Measurements from ENCODE around the gene ANTXR1.

ANTXR1 gene

DNA sequence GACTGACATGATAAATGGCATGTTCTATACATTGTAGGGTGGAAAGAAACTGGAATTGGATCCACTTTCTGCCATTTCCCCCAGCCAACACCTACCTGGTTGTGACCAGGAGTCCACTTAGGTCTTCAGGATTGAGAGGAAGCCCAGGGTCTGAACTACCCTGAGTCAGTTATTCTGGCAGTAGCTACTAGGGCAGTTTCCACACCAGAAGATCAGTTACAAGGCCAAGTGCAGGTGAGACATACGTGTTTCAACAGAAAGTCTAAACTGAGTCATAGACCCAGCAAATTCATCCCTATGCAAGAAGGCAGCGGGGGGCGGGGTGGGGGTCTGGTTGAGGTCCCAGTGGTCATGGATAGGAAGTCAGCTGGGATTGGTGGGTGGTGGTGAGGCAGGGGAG is 21.9 kb downstream of the ANTXR1 start:
- no peak for DNase-seq

DNA sequence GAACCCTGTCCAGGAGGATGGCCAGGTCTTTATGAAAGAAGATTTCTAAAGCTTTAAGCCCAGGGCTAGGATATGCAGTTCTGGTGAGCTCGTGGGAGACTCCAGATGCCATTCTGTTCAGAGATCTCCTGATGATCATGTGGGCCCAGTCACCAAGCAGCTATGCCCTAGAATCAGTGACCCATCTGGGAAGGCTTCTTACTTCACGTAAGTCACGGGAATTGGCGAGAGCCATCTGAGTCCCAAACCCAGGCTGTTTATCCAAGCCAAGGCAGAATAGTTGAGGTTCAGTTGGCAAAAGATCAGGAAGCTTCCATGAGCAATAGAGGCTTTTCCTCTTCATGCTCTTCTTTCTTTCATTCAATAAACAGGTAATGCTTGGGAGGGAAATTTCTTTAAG is 23.9 kb downstream of the ANTXR1 start:
- no peak for DNase-seq

DNA sequence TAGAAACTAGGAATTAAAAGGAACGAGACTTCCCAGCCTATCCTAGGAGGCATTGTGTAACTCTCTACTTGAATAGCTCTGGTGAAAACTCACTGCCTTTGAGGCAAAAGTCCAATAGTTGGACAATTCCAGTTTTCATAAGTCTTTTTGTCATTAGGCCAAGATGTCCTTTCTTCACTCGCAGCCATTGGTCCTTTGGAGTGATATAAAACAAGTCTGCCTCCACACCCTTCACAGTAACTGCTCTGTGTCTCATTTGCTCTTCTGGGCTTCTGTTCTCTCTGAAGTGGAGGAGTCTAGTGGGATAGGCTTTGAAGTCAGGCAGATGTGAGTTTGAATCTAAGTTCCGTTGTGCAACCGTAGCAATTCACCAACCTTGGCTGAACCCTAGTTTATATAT is 28.2 kb downstream of the ANTXR1 start:
- DNase-seq, result no peak

DNA sequence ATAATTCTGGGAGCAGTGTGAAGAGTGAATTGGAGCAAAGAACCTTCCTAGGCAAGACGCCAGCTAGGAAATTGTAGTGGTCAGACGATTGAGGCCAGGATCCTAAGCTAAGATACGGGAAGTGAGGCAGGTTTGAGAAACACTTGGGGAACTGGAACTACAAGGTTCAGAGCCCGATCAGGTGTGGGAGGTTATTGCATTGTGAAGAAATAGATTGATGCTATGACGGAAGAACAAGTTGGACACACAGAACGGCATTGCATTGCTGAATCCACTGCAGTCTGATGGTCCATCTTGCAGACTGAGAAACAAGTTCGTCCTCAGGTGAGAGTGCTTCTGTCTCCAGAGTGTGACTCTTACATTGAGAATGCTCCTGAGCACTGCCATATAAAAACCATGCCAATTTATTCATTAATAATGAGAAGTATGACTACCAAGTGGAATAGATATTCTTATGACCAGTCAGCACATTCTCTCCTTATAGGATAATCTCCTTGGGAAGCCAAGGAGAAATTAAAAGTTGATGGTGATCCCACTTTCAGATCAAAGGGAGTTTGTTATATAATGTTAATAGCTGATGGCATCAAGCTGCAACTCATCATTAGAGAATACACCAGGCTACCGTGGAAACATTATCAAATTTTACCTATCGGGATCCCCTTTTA is 30.9 kb downstream of the ANTXR1 start:
- no peak for DNase-seq

DNA sequence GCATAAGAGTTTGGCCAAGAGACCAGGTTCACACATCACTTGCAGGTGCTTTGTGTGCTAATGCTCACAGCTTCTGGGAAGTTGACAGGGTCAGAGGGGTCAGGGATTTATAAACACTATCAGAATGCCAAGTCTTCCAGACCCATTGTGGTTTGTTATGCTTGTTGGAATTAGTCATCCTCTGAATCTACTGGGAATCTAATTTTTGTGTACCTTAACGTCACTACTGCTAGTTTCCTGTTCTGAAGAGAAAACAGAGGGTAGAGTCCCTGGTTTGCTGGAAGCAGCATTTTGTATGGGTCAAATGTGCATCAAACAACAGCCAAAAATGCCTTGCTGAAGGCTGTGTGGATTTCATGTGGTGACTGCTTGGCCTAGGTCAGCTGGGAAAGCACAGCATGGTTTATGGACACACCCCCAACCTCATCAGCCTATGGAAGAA is 33.3 kb downstream of the ANTXR1 start:
- no peak for DNase-seq

GRCh38 chr2:69047625-69048145 is 34.7 kb downstream of the ANTXR1 start:
- DNase-seq, result no peak

- DNase-seq, result no peak
These were observed 37.8 kb downstream of the ANTXR1 start for GRCh38 chr2:69050802-69051201.

DNA sequence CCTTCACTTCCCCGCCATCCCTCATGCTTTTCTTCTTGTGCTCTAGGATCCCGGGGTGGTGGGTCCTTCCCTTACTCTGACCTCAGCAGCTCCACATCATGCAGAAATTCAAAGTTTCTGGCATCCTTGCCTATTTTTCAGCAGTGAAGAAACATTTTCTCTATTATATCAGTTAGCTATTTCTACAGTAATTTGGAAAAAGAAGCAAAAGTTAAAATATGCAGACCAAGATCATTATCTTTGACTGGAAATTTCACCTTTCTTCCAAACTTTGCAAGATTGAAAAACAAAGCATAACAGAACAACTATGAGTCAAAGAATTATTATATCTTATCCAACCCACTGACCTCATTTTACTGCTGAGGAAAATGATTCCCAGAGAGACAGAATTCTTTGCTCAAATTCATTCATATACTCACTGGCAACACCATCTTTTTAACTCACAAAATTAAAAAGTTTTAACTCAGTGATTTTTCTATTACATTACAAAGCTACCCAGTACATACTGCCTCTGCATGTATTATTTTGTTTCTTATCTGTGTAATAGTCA is 40.5 kb downstream of the ANTXR1 start:
- no peak for DNase-seq

DNA sequence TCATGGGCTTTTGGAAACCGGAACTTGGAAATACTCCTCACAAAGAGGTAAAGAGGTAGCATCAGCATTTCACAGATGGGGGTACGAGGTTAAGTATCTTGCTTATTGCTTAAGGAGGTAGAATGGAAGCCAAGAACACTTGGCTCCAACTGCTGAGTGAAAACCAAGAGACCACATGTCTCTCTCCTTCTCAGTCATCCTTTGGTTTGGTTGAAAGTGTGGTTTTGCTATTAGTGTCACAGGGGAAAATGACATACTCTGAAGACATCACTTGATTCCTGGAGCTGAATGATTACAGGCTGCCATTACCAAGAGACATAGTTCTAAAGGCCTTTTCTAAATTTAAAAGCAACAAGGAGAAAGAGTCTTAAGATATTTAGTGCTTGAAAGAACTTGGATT is 41.5 kb downstream of the ANTXR1 start:
- no peak for DNase-seq

DNA sequence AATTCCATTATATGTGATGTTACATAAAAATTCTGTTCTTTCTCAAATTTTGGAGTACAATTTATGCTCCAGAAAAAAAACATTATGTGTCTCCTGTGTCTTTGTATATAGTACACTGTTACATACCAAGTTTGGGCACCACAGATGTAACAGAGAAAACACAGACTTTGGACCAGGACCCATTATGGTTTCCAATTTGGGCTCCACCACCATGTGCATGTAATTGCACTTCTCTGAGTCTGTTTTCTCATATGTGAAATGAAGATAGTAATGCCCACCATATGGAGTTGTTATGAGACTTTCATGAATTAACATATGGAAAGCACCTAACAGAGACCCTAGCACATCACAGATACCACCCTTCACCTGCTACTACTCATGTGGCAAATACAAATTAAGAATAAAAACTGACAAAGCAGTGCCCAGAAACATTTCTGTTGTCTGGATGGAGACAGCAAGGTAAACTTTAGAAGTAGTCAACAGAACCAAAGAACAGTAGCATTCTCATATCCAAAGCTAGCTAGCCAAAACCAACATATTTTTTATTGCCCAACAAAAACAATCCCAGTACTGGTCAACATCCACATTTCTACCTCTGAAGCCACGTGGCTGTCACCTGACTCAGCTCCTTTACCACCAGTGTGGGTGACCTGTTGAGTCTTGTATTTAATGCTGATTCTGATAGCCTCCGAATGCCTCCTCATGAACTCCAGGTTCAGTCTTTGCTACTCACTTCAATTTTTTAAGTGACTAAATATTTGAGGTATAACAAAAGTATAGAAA is 42.9 kb downstream of the ANTXR1 start:
- DNase-seq, result no peak

GRCh38 chr2:69057660-69058059 is 44.7 kb downstream of the ANTXR1 start:
- no peak for DNase-seq

GRCh38 chr2:69059731-69060290 is 46.8 kb downstream of the ANTXR1 start:
- no peak for DNase-seq

DNA sequence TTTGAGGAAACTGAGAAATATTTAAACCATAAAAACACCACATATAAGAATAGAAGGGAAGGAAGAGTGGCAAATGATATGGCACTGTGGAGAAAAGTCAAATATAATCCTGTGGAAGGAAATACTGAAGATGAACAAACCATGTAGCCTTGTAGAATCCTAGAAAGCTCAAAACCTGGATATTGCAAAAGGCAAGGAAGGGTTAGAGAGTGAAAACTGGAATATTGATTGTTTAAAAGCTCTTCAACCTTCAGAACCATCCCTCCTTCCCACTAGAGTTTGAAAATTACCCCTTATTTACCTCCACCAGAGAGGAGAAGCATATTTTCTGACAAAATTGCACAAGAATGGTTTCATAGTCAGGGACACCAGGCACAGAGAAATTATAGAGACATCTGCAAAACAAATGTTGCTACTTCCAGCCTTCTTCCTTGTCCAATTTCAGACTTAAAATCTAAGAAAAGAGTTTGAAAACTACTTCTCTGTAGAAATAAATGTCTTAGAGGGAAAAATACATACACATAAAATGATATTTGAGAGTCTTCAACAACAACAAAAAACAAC is 48.0 kb downstream of the ANTXR1 start:
- no peak for DNase-seq

DNA sequence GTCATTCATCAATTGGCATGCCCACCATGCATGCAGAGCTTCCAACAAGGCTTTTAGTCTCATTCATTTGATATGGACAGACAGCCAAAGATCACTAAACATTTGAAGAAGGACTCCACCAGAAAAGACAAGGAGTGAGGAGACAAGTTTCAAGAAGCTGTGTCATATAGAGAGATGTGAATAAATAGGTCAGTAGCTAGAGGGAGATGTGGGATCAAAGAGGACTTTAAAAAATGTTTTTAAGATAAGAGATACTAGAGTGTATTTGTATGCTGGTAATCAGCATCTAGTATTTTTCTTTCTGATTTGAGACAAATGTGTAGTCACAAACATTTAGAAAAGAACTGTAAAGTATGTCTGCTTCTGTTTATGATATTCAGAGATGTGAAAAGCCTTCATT is 48.5 kb downstream of the ANTXR1 start:
- DNase-seq, result no peak

DNA sequence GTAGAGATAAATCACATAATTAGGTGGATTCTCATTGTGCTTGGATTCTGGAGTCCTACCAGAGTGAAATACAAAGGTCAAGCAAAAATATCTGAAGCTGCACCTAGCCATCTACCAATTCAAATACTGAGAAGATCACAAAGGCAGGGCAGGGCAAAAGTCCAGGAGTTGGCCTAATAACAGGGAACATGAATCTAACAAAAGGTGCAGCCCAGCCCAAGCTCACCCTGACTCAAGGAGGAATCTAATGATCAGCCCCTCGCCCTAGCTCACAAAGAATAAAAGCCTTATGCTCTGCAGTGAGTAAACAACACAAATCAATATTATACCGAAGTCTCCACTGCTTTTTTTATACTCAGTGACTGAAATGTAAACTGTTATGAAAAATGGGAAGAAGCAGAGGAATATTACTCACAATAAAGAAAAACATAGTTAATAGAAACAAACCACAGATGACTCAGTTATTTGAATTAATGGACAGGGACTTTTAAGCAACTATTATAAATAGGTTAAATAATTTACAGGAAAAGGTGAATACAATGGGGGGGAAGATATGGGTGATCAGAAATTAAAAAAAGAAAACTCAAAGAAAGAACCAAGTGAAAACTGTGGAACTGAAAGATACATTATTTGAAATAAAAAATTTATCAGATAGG is 49.5 kb downstream of the ANTXR1 start:
- no peak for DNase-seq

- DNase-seq, result no peak
These were observed 52.9 kb downstream of the ANTXR1 start for GRCh38 chr2:69065735-69066336.

GRCh38 chr2:69067026-69067630 is 54.1 kb downstream of the ANTXR1 start:
- no peak for DNase-seq

- DNase-seq, result no peak
These were observed 54.9 kb downstream of the ANTXR1 start for GRCh38 chr2:69067866-69068265.

DNA sequence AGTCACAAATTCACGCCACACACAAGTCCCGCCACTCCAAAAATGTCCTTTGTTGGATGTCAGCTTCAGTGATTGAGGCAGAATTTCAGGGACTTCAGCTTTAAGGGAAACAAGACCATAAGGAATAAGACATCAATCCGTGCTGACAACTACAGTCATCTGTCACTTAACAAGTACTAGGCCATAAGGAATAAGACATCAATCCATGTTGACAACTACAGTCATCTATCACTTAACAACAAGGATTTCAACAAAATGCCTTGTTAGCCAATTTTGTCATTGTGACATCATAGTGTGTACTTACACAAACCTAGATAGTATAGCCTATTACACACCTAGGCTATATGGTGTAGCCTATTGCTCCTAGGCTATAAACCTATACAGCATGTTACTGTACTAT is 58.0 kb downstream of the ANTXR1 start:
- no peak for DNase-seq

- DNase-seq, result no peak
These were observed 61.1 kb downstream of the ANTXR1 start for GRCh38 chr2:69073928-69074570.

GRCh38 chr2:69074918-69075317 is 61.9 kb downstream of the ANTXR1 start:
- no peak for DNase-seq
